Upper lobe of left lung (tissue), 4 donors: ENCODE data around the gene CCM2.

ENCODE experiments used
- CTCF ChIP-seq, 6 experiments: fragments of 450-650 bp in 4 of 6; fragments of 200-600 bp in 2 of 6; sonication (generic) in 2 of 6; IDR thresholded peaks; one replicate each; pipeline ENCODE4 v1.5.1; 2016 to 2019; ENCODE audit warnings: antibody characterized with exemption in 6 of 6
- POLR2A ChIP-seq, 4 donors: fragments of 450-650 bp; IDR thresholded peaks; one replicate each; pipeline ENCODE4 v1.5.1; 2016 to 2017; ENCODE audit warnings: antibody characterized with exemption in 4 of 4, mild to moderate bottlenecking in 2 of 4
- POLR2AphosphoS5 ChIP-seq, 2 donors: sonication (generic); formaldehyde crosslinking; IDR thresholded peaks; one replicate each; pipeline ENCODE4 v1.5.1; 2017; ENCODE audit warnings: antibody characterized with exemption in 2 of 2

- TF ChIP-seq CTCF (IDR thresholded peaks at IDR 0.05) (no peak), POLR2AphosphoS5 (IDR thresholded peaks at IDR 0.05) (no peak), POLR2A (IDR thresholded peaks at IDR 0.05) (no peak)
These were observed 108.9 kb downstream of the CCM2 start for GRCh38 chr7:45108863-45109262.
